ENCODE measurements around the gene TANGO6.

The TANGO6 gene

GRCh38 chr16:68902969-68903345 lies 59.6 kb downstream of the TANGO6 start:
- Histone ChIP-seq H3K36me3 (ENCODE audit: insufficient read depth, low read length) (no peaks in the 10 kb centered on the region), H3K4me1 (ENCODE audit: insufficient read depth, low read length) (peaks cover 6% of the 10 kb centered on the region), H3K27me3 (ENCODE audit: insufficient read depth, low read length) (no peaks in the 10 kb centered on the region), H3K9me3 (ENCODE audit: low read length) (no peaks in the 10 kb centered on the region), H3K4me3 (ENCODE audit: low read length) (no peak overlapping the region), H2AFZ (ENCODE audit: low read depth, low read length) (no peak overlapping the region)

DNA sequence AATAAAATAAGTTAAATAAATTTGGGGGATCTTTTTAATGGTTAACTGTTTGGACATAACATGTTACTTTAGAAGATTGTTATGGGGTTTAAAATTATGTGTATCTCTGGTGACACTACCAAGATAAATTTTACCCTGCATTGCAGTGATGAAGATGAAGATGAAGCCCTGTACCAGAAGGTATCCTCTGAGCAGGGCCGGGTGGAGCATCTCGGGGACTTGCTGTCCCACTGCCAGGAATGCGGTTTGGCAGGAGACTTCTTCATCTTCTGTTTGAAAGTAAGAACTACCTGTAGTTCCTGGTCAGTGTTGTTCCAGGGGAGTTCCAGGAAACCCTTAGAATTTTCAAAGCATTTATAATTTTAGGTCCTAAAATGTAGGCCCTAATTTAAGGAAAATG lies 64.0 kb downstream of the TANGO6 start:
- no peaks in the 10 kb centered on the region for H3K27me3 ChIP-seq (ENCODE audit: insufficient read depth, low read length)
- H3K36me3 ChIP-seq (ENCODE audit: insufficient read depth, low read length) = no peaks in the 10 kb centered on the region
- H2AFZ ChIP-seq (ENCODE audit: low read depth, low read length) = no peak overlapping the region
- no peak overlapping the region for H3K4me3 ChIP-seq (ENCODE audit: low read length)
- H3K9me3 ChIP-seq (ENCODE audit: low read length) = no peaks in the 10 kb centered on the region
- peaks cover 26% of the 10 kb centered on the region for H3K4me1 ChIP-seq (ENCODE audit: insufficient read depth, low read length)

- Histone ChIP-seq H3K4me3 (ENCODE audit: low read length) (no peak overlapping the region), H3K9me3 (ENCODE audit: low read length) (no peaks in the 10 kb centered on the region), H3K27me3 (ENCODE audit: insufficient read depth, low read length) (no peaks in the 10 kb centered on the region), H2AFZ (ENCODE audit: low read depth, low read length) (no peak overlapping the region), H3K36me3 (ENCODE audit: insufficient read depth, low read length) (no peaks in the 10 kb centered on the region), H3K4me1 (ENCODE audit: insufficient read depth, low read length) (peaks cover 26% of the 10 kb centered on the region)
These were observed 64.5 kb downstream of the TANGO6 start for GRCh38 chr16:68907781-68908181.

GRCh38 chr16:68909099-68909733 lies 65.9 kb downstream of the TANGO6 start:
- peaks cover 26% of the 10 kb centered on the region for H3K4me1 ChIP-seq (ENCODE audit: insufficient read depth, low read length)
- no peak overlapping the region for H2AFZ ChIP-seq (ENCODE audit: low read depth, low read length)
- no peaks in the 10 kb centered on the region for H3K36me3 ChIP-seq (ENCODE audit: insufficient read depth, low read length)
- H3K4me3 ChIP-seq (ENCODE audit: low read length) = no peak overlapping the region
- no peaks in the 10 kb centered on the region for H3K9me3 ChIP-seq (ENCODE audit: low read length)
- H3K27me3 ChIP-seq (ENCODE audit: insufficient read depth, low read length) = no peaks in the 10 kb centered on the region

- Histone ChIP-seq H3K9me3 (ENCODE audit: low read length) (no peaks in the 10 kb centered on the region), H3K36me3 (ENCODE audit: insufficient read depth, low read length) (no peaks in the 10 kb centered on the region), H2AFZ (ENCODE audit: low read depth, low read length) (no peak overlapping the region), H3K27me3 (ENCODE audit: insufficient read depth, low read length) (no peaks in the 10 kb centered on the region), H3K4me1 (ENCODE audit: insufficient read depth, low read length) (peaks cover 26% of the 10 kb centered on the region), H3K4me3 (ENCODE audit: low read length) (no peak overlapping the region)
These were observed 66.7 kb downstream of the TANGO6 start for GRCh38 chr16:68910051-68910450.

- peaks cover 1% of the 10 kb centered on the region for H3K4me1 ChIP-seq (ENCODE audit: insufficient read depth, low read length)
- H2AFZ ChIP-seq (ENCODE audit: low read depth, low read length) = no peak overlapping the region
- no peaks in the 10 kb centered on the region for H3K9me3 ChIP-seq (ENCODE audit: low read length)
- no peak overlapping the region for H3K4me3 ChIP-seq (ENCODE audit: low read length)
- H3K27me3 ChIP-seq (ENCODE audit: insufficient read depth, low read length) = no peaks in the 10 kb centered on the region
- H3K36me3 ChIP-seq (ENCODE audit: insufficient read depth, low read length) = peaks cover 6% of the 10 kb centered on the region
These were observed 72.3 kb downstream of the TANGO6 start for GRCh38 chr16:68915589-68915988.

GRCh38 chr16:68917541-68917940 lies 74.2 kb downstream of the TANGO6 start:
- Histone ChIP-seq H3K4me3 (ENCODE audit: low read length) (no peak overlapping the region), H3K36me3 (ENCODE audit: insufficient read depth, low read length) (peaks cover 10% of the 10 kb centered on the region), H3K27me3 (ENCODE audit: insufficient read depth, low read length) (no peaks in the 10 kb centered on the region), H2AFZ (ENCODE audit: low read depth, low read length) (no peak overlapping the region), H3K4me1 (ENCODE audit: insufficient read depth, low read length) (no peaks in the 10 kb centered on the region), H3K9me3 (ENCODE audit: low read length) (no peaks in the 10 kb centered on the region)

GRCh38 chr16:68920349-68920748 lies 77.0 kb downstream of the TANGO6 start:
- Histone ChIP-seq H3K4me1 (ENCODE audit: insufficient read depth, low read length) (no peaks in the 10 kb centered on the region), H3K9me3 (ENCODE audit: low read length) (no peaks in the 10 kb centered on the region), H3K27me3 (ENCODE audit: insufficient read depth, low read length) (no peaks in the 10 kb centered on the region), H3K36me3 (ENCODE audit: insufficient read depth, low read length) (peaks cover 11% of the 10 kb centered on the region), H2AFZ (ENCODE audit: low read depth, low read length) (no peak overlapping the region), H3K4me3 (ENCODE audit: low read length) (no peak overlapping the region)

GRCh38 chr16:68921637-68922036 lies 78.3 kb downstream of the TANGO6 start:
- Histone ChIP-seq H3K4me1 (ENCODE audit: insufficient read depth, low read length) (no peaks in the 10 kb centered on the region), H3K36me3 (ENCODE audit: insufficient read depth, low read length) (peaks cover 11% of the 10 kb centered on the region), H3K27me3 (ENCODE audit: insufficient read depth, low read length) (no peaks in the 10 kb centered on the region), H3K4me3 (ENCODE audit: low read length) (no peak overlapping the region), H2AFZ (ENCODE audit: low read depth, low read length) (no peak overlapping the region), H3K9me3 (ENCODE audit: low read length) (no peaks in the 10 kb centered on the region)

DNA sequence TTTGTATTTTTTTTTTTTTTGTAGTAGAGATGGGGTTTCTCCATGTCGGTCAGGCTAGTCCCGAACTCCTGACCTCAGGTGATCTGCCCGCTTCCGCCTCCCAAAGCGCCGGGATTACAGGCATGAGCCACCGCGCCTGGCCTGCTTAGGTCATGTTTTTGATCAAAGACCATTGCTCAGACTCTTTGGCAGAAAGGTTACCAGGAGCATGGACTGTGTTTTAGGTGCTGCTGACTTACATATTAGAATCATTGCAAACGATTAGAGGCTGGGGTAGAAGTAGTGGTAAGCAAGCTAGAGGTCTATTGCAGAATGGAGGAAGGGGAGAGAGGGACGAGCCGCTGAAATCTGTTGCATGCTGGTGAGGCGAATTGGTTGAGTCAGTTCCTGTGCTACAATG lies 79.8 kb downstream of the TANGO6 start:
- H3K9me3 ChIP-seq (ENCODE audit: low read length) = peaks cover 1% of the 10 kb centered on the region
- H2AFZ ChIP-seq (ENCODE audit: low read depth, low read length) = no peak overlapping the region
- no peak overlapping the region for H3K4me3 ChIP-seq (ENCODE audit: low read length)
- H3K36me3 ChIP-seq (ENCODE audit: insufficient read depth, low read length) = peaks cover 11% of the 10 kb centered on the region
- H3K4me1 ChIP-seq (ENCODE audit: insufficient read depth, low read length) = no peaks in the 10 kb centered on the region
- no peaks in the 10 kb centered on the region for H3K27me3 ChIP-seq (ENCODE audit: insufficient read depth, low read length)

DNA sequence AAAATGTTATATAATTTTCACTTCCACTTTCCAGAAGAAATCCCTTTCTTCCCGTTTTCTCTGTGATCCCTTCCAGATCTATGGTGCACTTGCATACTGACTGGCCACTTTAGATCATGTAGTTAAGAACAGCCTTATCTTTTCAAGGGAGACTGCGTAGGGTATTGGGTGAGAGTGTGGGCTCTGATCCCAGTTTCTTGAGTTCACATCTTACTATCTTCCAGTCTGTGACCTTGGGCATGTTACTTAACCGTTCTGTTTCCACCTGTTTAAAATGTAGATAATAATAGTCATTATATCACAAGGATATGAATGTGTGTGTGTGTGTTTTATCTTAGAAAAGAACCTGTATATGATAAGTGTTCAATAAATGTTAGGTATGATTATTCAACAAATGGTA lies 83.7 kb downstream of the TANGO6 start:
- peaks cover 3% of the 10 kb centered on the region for H3K9me3 ChIP-seq (ENCODE audit: low read length)
- no peak overlapping the region for H3K4me3 ChIP-seq (ENCODE audit: low read length)
- no peaks in the 10 kb centered on the region for H3K27me3 ChIP-seq (ENCODE audit: insufficient read depth, low read length)
- H2AFZ ChIP-seq (ENCODE audit: low read depth, low read length) = no peak overlapping the region
- peaks cover 8% of the 10 kb centered on the region for H3K4me1 ChIP-seq (ENCODE audit: insufficient read depth, low read length)
- H3K36me3 ChIP-seq (ENCODE audit: insufficient read depth, low read length) = peaks cover 20% of the 10 kb centered on the region

GRCh38 chr16:68931196-68931595 lies 87.9 kb downstream of the TANGO6 start:
- no peak overlapping the region for H2AFZ ChIP-seq (ENCODE audit: low read depth, low read length)
- peaks cover 10% of the 10 kb centered on the region for H3K9me3 ChIP-seq (ENCODE audit: low read length)
- H3K27me3 ChIP-seq (ENCODE audit: insufficient read depth, low read length) = no peaks in the 10 kb centered on the region
- peaks cover 21% of the 10 kb centered on the region for H3K36me3 ChIP-seq (ENCODE audit: insufficient read depth, low read length)
- no peak overlapping the region for H3K4me3 ChIP-seq (ENCODE audit: low read length)
- peaks cover 8% of the 10 kb centered on the region for H3K4me1 ChIP-seq (ENCODE audit: insufficient read depth, low read length)

- Histone ChIP-seq H3K4me3 (ENCODE audit: low read length) (no peak overlapping the region), H3K9me3 (ENCODE audit: low read length) (peaks cover 9% of the 10 kb centered on the region), H2AFZ (ENCODE audit: low read depth, low read length) (no peak overlapping the region), H3K4me1 (ENCODE audit: insufficient read depth, low read length) (peaks cover 7% of the 10 kb centered on the region), H3K27me3 (ENCODE audit: insufficient read depth, low read length) (no peaks in the 10 kb centered on the region), H3K36me3 (ENCODE audit: insufficient read depth, low read length) (peaks cover 14% of the 10 kb centered on the region)
These were observed 91.1 kb downstream of the TANGO6 start for GRCh38 chr16:68934402-68934801.

DNA sequence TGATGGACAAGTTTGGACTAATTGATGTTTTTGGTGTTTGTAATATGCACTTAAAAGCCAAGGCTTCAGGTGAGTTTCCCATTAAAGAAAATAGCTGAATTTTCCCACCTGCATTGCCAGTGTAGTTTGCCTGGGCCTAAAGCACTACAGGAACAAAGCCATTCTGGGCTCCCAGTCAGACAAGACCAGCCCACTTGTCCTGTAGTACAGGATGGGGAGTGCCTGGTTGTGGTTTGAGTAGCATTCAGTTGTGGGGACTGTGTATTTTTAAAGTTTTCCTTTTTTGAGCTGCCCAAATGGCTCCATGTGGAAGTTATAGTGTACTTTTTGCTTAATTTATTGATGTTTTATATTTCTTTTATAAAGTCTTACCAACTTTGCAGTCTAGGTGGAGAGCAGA lies 91.7 kb downstream of the TANGO6 start:
- Histone ChIP-seq H3K9me3 (ENCODE audit: low read length) (peaks cover 9% of the 10 kb centered on the region), H3K4me3 (ENCODE audit: low read length) (no peak overlapping the region), H3K27me3 (ENCODE audit: insufficient read depth, low read length) (no peaks in the 10 kb centered on the region), H3K4me1 (ENCODE audit: insufficient read depth, low read length) (peaks cover under 1% of the 10 kb centered on the region), H2AFZ (ENCODE audit: low read depth, low read length) (no peak overlapping the region), H3K36me3 (ENCODE audit: insufficient read depth, low read length) (peaks cover 13% of the 10 kb centered on the region)
